GM19397 (cell line): ENCODE data around the gene MC2R.
"Not testable (repeated sequence)": the region's sequence is repeated elsewhere in the genome, so short reads cannot be mapped to it uniquely, and the experiment has no call there.

Experiments used
- ATAC-seq: cut with Tn5 transposase; IDR thresholded peaks from one replicate; pipeline ENCODE4 v1.9.1; 2021; ENCODE audit warnings: mild to moderate bottlenecking, moderate library complexity; ENCODE audit not compliant: unreplicated experiment

Gene MC2R

GRCh38 chr18:13894531-13894930, 20.8 kb downstream of the MC2R start:
- no peak for ATAC-seq

- ATAC-seq, result peak; percentile 97
Measured at GRCh38 chr18:13893418-13893760, 21.9 kb downstream of the MC2R start.

GRCh38 chr18:13892098-13892497, 23.2 kb downstream of the MC2R start:
- no peak for ATAC-seq

GRCh38 chr18:13890761-13891361, 24.5 kb downstream of the MC2R start:
- no peak for ATAC-seq

- ATAC-seq, result no peak
Measured at GRCh38 chr18:13889671-13890070, 25.7 kb downstream of the MC2R start.

GRCh38 chr18:13888191-13888716, 27.1 kb downstream of the MC2R start:
- ATAC-seq, result no peak

- ATAC-seq, result no peak
Measured at GRCh38 chr18:13885009-13885408, 30.3 kb downstream of the MC2R start.

- no peak for ATAC-seq
Measured at GRCh38 chr18:13879937-13880336, 35.4 kb downstream of the MC2R start.

GRCh38 chr18:13879492-13879891, 35.8 kb downstream of the MC2R start:
- ATAC-seq, result no peak

GRCh38 chr18:13878857-13879256, 36.5 kb downstream of the MC2R start:
- no peak for ATAC-seq

- no peak for ATAC-seq
Measured at GRCh38 chr18:13877157-13877556, 38.2 kb downstream of the MC2R start.

- ATAC-seq, result no peak
Measured at GRCh38 chr18:13874558-13874957, 40.8 kb downstream of the MC2R start.

- no peak for ATAC-seq
Measured at GRCh38 chr18:13872932-13873331, 42.4 kb downstream of the MC2R start.

GRCh38 chr18:13872373-13872772, 43.0 kb downstream of the MC2R start:
- no peak for ATAC-seq

GRCh38 chr18:13871701-13872100, 43.6 kb downstream of the MC2R start:
- ATAC-seq, result no peak

GRCh38 chr18:13868501-13869271, 46.6 kb downstream of the MC2R start:
- no peak for ATAC-seq

GRCh38 chr18:13862898-13863297, 52.4 kb downstream of the MC2R start:
- not testable (repeated sequence) for ATAC-seq

- no peak for ATAC-seq
Measured at GRCh38 chr18:13849791-13850190, 65.5 kb downstream of the MC2R start.

- ATAC-seq, result no peak
Measured at GRCh38 chr18:13836559-13836958, 78.8 kb downstream of the MC2R start.

GRCh38 chr18:13835202-13835601, 80.1 kb downstream of the MC2R start:
- no peak for ATAC-seq

- ATAC-seq, result no peak
Measured at GRCh38 chr18:13834496-13835015, 80.8 kb downstream of the MC2R start.
